Measurements from ENCODE around the gene FAIM2. TPM values are rescaled to one million over a fixed set of nuclear protein-coding genes. Genes with fewer than 3 reads are reported as not detected.

FAIM2 gene
- total and polyA plus RNA-seq, 2 donors (not counting 3 experiments of a cell fraction or from before 2014, with no cell fraction given), result 0.01 TPM; not detected in 1

GRCh38 chr12:49934505-49934904, 30.8 kb upstream of the FAIM2 start:
- H3K4me1 ChIP-seq (ENCODE audit: control insufficient read depth, extremely low read depth, insufficient read depth, low read length), result no peaks in the 10 kb centered on the region
- no peak overlapping the region for H3K9ac ChIP-seq (replicated peaks; ENCODE audit: extremely low read depth, insufficient read depth, low read length)
- no peak overlapping the region for H2AFZ ChIP-seq (ENCODE audit: low read depth, low read length)
- no peaks in the 10 kb centered on the region for H3K9me3 ChIP-seq (replicated peaks; ENCODE audit: control insufficient read depth, insufficient read depth, low read length)
- FAIRE-seq (no peak), DNase-seq (ENCODE audit: low read depth, low spot score) (no peak)
- CTCF ChIA-PET, result interaction anchor here (3.2 kb wide), 1 partner anchor 11 kb away, joined by 19 read pairs; no protein-coding TSS in a partner anchor
- no peaks in the 10 kb centered on the region for H3K27me3 ChIP-seq (ENCODE audit: control insufficient read depth in 2 of 2, insufficient read depth in 2 of 2, low read length in 2 of 2)
- H3K27ac ChIP-seq (ENCODE audit: insufficient read depth, low read depth, low read length), result no peak overlapping the region
- no peak overlapping the region for H3K4me3 ChIP-seq (replicated peaks in 1 of 3; ENCODE audit: insufficient read depth in 1 of 3, low read depth in 1 of 3, low read length in 3 of 3)
- no peaks in the 10 kb centered on the region for H3K36me3 ChIP-seq (ENCODE audit: control insufficient read depth in 2 of 2, extremely low read depth in 1 of 2, insufficient read depth in 2 of 2, low read length in 2 of 2)
- dilution Hi-C loops (cut with MboI; ENCODE audit: extremely low pct_ligation_motif_present, low sequenced_read_pairs), result no loop called here
- H4K20me1 ChIP-seq (replicated peaks; ENCODE audit: control insufficient read depth, extremely low read depth, insufficient read depth, low read length), result no peaks in the 10 kb centered on the region
- POLR2A ChIA-PET, result no interaction called here
- H3K9me1 ChIP-seq (replicated peaks; ENCODE audit: control insufficient read depth, extremely low read depth, insufficient read depth, low read length), result no peaks in the 10 kb centered on the region
- no peak overlapping the region for H3K4me2 ChIP-seq (ENCODE audit: insufficient read depth, low read length)
- BruUV-seq (replicated peaks), result no TSS peak
- no peaks in the 10 kb centered on the region for H3K79me2 ChIP-seq (ENCODE audit: control insufficient read depth, insufficient read depth, low read length)
- intact Hi-C loops (cut with micrococcal nuclease), result no loop called here
- TF ChIP-seq MYC (IDR thresholded peaks at IDR 0.05; ENCODE audit: low read depth, low read length) (no peak), EZH2 (IDR thresholded peaks at IDR 0.05; ENCODE audit: borderline replicate concordance, low read depth, low read length, severe bottlenecking) (no peak), FOS (IDR thresholded peaks at IDR 0.05; ENCODE audit: borderline replicate concordance, insufficient read depth, low read length) (no peak), POLR2A (IDR thresholded peaks at IDR 0.05; ENCODE audit: low read depth, low read length) (no peak), JUN (IDR thresholded peaks at IDR 0.05; ENCODE audit: borderline replicate concordance, insufficient read depth, insufficient read length, low read depth) (no peak), GATA2 (IDR thresholded peaks at IDR 0.05; ENCODE audit: insufficient read depth, insufficient read length, low read depth, low read length) (no peak), POLR2AphosphoS5 (IDR thresholded peaks at IDR 0.05; ENCODE audit: insufficient read depth, low read depth, low read length) (no peak), CTCF (IDR thresholded peaks at IDR 0.05; ENCODE audit: extremely low read depth in 1 of 2, insufficient read depth in 1 of 2, low read depth in 1 of 2, low read length in 2 of 2) (no peak)
- TF ChIP-seq, protein P1, sequence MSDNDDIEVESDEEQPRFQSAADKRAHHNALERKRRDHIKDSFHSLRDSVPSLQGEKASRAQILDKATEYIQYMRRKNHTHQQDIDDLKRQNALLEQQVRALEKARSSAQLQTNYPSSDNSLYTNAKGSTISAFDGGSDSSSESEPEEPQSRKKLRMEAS (IDR thresholded peaks at IDR 0.05; ENCODE audit: insufficient read depth, insufficient read length), result no peak
